Measurements from ENCODE around the gene RANBP17.

The RANBP17 gene

GRCh38 chr5:171272996-171273970, 411.5 kb downstream of the RANBP17 start:
- H3K4me3 ChIP-seq (ENCODE audit: severe bottlenecking): no peak overlapping the region
- no peaks in the 10 kb centered on the region for H3K36me3 ChIP-seq (ENCODE audit: low read depth)
- DNase-seq (ENCODE audit: low spot score) (no peak), ATAC-seq (ENCODE audit: low read depth) (peak; percentile 59)
- no peak overlapping the region for H3K27ac ChIP-seq (ENCODE audit: poor library complexity, severe bottlenecking)
- TF ChIP-seq CTCF (IDR thresholded peaks at IDR 0.05; ENCODE audit: poor library complexity, severe bottlenecking): peak; percentile 42
- peaks cover 24% of the 10 kb centered on the region for H3K4me1 ChIP-seq (ENCODE audit: insufficient read depth, poor library complexity, severe bottlenecking)
- H3K9me3 ChIP-seq (ENCODE audit: severe bottlenecking): no peaks in the 10 kb centered on the region
- H3K27me3 ChIP-seq (ENCODE audit: insufficient read depth, poor library complexity, severe bottlenecking): no peaks in the 10 kb centered on the region

- no peak for TF ChIP-seq CTCF (IDR thresholded peaks at IDR 0.05; ENCODE audit: poor library complexity, severe bottlenecking)
- Histone ChIP-seq H3K27ac (ENCODE audit: poor library complexity, severe bottlenecking) (no peak overlapping the region), H3K9me3 (ENCODE audit: severe bottlenecking) (no peaks in the 10 kb centered on the region), H3K4me1 (ENCODE audit: insufficient read depth, poor library complexity, severe bottlenecking) (peaks cover 5% of the 10 kb centered on the region), H3K27me3 (ENCODE audit: insufficient read depth, poor library complexity, severe bottlenecking) (no peaks in the 10 kb centered on the region), H3K4me3 (ENCODE audit: severe bottlenecking) (no peak overlapping the region), H3K36me3 (ENCODE audit: low read depth) (no peaks in the 10 kb centered on the region)
- ATAC-seq (ENCODE audit: low read depth): no peak
- no peak for DNase-seq (ENCODE audit: low spot score)
Measured at GRCh38 chr5:171275841-171276544, 414.2 kb downstream of the RANBP17 start.

GRCh38 chr5:171283753-171284152, 421.9 kb downstream of the RANBP17 start:
- Histone ChIP-seq H3K9me3 (ENCODE audit: severe bottlenecking) (no peaks in the 10 kb centered on the region), H3K27me3 (ENCODE audit: insufficient read depth, poor library complexity, severe bottlenecking) (no peaks in the 10 kb centered on the region), H3K4me3 (ENCODE audit: severe bottlenecking) (no peak overlapping the region), H3K36me3 (ENCODE audit: low read depth) (no peaks in the 10 kb centered on the region), H3K4me1 (ENCODE audit: insufficient read depth, poor library complexity, severe bottlenecking) (no peaks in the 10 kb centered on the region), H3K27ac (ENCODE audit: poor library complexity, severe bottlenecking) (no peak overlapping the region)
- DNase-seq (ENCODE audit: low spot score) (no peak), ATAC-seq (ENCODE audit: low read depth) (no peak)
- no peak for TF ChIP-seq CTCF (IDR thresholded peaks at IDR 0.05; ENCODE audit: poor library complexity, severe bottlenecking)

GRCh38 chr5:171285465-171285864, 423.6 kb downstream of the RANBP17 start:
- H3K27ac ChIP-seq (ENCODE audit: poor library complexity, severe bottlenecking): no peak overlapping the region
- H3K27me3 ChIP-seq (ENCODE audit: insufficient read depth, poor library complexity, severe bottlenecking): no peaks in the 10 kb centered on the region
- no peaks in the 10 kb centered on the region for H3K9me3 ChIP-seq (ENCODE audit: severe bottlenecking)
- no peak for TF ChIP-seq CTCF (IDR thresholded peaks at IDR 0.05; ENCODE audit: poor library complexity, severe bottlenecking)
- H3K4me1 ChIP-seq (ENCODE audit: insufficient read depth, poor library complexity, severe bottlenecking): no peaks in the 10 kb centered on the region
- no peak overlapping the region for H3K4me3 ChIP-seq (ENCODE audit: severe bottlenecking)
- no peak for DNase-seq (ENCODE audit: low spot score)
- H3K36me3 ChIP-seq (ENCODE audit: low read depth): no peaks in the 10 kb centered on the region
- ATAC-seq (ENCODE audit: low read depth): no peak

Data from RWPE2 (cell line).